C1 segment of cervical spinal cord (tissue), 14 donors: ENCODE measurements around the gene CYP8B1.

Source experiments
- DNase-seq, 14 donors: peaks; one replicate each; lab custom pipeline; 2025; lab: John Stamatoyannopoulos, UW

The CYP8B1 gene

GRCh38 chr3:42823351-42823750, 52.3 kb downstream of the CYP8B1 start:
- no peak for DNase-seq

GRCh38 chr3:42822828-42823227, 52.9 kb downstream of the CYP8B1 start:
- no peak for DNase-seq
